Measurements from ENCODE around the gene PRPF38B. TPM values are rescaled to one million over a fixed set of nuclear protein-coding genes. Genes with fewer than 3 reads are reported as not detected.
"Not testable (repeated sequence)": the region's sequence is repeated elsewhere in the genome, so short reads cannot be mapped to it uniquely, and the experiment has no call there.

PRPF38B gene
- polyA plus RNA-seq (2013, experiment 1 of 2; ENCODE audit: insufficient read length), result 31.5 TPM
- polyA plus RNA-seq (2013, experiment 2 of 2; ENCODE audit: insufficient read length), result 35.1 TPM

DNA sequence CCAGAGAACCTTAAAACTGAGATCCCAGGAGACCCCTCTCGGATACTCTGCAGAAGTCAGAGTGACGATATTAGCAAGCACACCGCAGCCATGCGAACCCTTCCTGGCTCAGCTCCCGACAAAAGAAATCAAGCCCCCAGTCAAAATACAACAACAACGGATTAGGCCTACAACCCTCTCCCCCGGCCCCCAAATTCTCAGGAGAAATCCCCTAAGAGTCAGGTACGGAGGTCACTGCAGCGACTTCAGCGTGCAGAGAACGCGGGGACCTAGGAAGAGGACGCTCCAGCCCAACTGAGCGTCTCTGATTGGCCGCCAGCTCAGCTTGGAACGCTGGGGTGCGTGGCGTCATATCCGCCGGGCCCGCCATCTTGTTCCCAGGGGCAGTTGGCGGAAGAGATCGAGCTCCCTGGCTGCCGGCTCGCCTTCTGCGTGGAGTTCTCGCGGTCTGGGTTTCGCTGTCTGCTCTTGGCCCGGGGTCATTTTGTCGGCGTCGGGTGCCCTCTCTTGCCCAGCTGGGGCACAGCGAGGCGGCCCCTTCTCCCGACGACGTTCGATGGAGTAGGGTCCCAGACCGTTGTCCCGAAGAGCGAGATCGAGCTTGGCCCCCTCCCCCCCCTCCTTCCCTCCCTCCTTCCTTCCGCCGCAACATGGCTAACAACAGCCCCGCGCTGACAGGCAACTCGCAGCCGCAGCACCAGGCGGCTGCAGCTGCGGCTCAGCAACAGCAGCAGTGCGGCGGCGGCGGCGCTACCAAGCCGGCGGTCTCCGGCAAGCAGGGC, at the start of gene PRPF38B:
TSS of gene PRPF38B (plus strand) at position 369 of the 782 bp plus-strand sequence. CDS start at position 651, 282 bp downstream.
- DNase-seq, result peak; percentile 91

DNA sequence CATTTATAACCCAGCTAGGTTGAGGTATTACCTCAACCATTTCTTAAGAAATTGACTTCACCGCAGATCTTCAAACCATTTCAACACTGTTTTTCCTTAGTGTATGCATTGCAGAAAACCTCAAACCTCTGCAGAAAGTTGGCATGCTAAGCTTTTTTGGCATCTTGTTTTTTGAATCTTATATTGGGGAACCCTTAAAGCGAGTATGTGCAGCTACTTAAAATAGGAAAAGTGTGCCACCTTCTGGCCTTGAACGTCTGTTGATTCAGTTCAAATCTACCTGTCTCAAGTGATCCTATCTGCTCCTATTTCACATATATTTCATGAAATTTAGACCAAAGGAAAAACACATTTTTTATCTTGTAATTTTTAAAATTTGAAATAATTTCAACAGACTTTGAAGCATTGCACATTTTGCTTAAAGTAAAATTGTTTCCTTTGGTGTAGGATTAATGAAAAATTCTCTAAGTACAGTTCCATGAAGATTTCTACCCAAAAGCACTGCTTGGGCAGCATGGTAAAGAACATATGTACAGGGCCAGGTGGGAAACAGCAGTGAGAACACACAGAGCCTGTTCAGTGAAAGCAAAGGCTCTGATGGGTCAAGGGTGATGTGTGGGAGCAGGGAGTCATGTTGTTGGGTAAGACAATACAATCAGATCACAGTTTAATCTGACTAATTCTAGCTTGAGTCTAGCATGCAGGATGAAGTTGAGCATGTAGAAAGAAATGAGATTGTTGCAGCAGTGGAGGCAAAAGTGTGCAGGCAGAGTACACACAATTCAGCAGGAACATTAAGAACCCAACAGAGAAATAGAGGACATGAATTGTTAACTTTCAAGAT, 48.4 kb upstream of the PRPF38B start:
- DNase-seq, result peak; percentile 65

- DNase-seq, result no peak
Observed at GRCh38 chr1:108644984-108645383, 47.1 kb upstream of the PRPF38B start.

- no peak for DNase-seq
Observed at GRCh38 chr1:108645564-108646184, 46.4 kb upstream of the PRPF38B start.

GRCh38 chr1:108646265-108646647, 45.9 kb upstream of the PRPF38B start:
- DNase-seq, result no peak

DNA sequence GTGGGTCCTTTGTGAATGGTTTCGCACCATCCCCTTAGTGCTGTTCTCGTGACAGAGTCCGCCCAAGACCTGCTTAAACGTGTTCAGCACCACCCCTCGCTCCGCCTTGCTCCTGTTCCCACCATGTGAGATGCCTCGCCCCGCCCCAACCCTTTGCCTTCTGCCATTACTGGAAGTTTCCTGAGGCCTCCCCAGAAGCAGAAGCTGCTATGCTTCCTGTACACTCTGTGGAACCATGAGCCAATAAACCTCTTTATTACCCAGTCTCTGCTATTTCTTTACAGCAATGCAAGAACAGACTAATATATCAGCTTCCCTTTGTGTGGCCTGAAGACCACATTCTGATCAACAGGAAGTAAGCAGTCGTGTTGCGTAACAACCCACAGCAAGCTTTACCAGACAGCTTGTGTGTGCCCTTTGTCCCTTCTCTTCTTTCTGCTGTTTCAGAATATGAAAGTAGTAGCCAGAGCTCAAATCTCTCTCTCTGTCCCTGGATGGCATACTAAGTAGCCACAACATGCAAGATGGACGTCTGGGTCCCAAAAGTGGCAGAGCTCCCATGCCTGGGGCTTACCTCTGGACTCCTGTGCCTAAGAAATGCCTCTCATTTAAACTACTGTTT, 45.4 kb upstream of the PRPF38B start:
- peak; percentile 58 for DNase-seq

DNA sequence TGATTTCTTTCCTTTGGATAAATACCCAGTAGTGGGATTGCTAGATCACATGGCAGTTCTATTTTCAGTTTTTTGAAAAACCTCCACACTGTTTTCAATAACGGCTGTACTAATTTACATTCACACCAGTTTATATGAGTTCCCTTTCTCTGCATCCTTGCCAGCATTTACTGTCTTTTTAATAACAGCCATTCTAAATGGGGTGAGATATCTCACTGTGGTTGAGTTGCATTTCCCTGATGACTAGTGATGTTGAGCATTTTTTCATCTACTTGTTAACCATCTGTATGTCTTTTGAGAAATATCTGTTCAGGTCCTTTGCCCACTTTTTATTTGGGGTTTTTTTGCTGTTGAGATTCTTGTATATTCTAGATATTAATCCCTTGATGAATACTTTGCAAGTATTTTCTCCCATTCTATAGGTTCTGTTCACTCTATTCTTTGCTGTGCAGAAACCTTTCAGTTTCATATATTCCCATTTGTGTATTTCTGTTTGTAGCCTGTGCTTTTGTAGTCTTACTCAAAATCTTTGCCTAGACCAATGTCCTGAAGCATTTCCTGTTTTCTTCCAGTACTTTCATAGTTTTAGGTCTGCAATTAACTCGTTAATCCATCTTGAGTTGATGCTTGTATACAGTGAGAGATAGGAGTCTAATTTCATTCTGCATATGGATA, 38.5 kb upstream of the PRPF38B start:
- no peak for DNase-seq

- peak; percentile 9 for DNase-seq
Observed at GRCh38 chr1:108657356-108658080, 34.6 kb upstream of the PRPF38B start.

GRCh38 chr1:108661030-108661609, 31.0 kb upstream of the PRPF38B start, which contains the start of gene HENMT1:
TSS of gene HENMT1 (minus strand) at chr1:108661093. CDS start at chr1:108659884, 1,209 bp downstream.
- peak; percentile 74 for DNase-seq

GRCh38 chr1:108663074-108663473, 29.0 kb upstream of the PRPF38B start:
- DNase-seq, result no peak

DNA sequence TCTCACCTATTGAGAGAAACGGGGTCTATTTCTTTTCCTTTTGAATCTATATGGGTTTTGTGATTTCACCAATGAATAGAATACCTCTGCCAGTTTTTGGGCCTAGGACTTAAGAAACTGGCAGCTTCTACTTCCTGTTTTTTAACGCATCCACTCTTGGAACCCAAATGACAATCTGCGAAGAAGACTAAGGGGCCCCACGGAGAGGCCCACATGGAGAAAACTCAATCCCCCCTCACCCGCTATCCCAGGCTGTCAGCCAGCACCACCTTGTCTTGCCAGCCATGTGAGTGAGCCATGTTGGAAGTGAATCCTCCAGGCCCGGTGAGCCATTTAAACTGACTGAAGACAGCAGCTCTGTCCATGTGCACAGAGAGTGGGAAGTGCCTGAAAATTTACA, 27.6 kb upstream of the PRPF38B start:
- no peak for DNase-seq

- DNase-seq, result no peak
Observed at GRCh38 chr1:108665067-108665466, 27.0 kb upstream of the PRPF38B start.

DNA sequence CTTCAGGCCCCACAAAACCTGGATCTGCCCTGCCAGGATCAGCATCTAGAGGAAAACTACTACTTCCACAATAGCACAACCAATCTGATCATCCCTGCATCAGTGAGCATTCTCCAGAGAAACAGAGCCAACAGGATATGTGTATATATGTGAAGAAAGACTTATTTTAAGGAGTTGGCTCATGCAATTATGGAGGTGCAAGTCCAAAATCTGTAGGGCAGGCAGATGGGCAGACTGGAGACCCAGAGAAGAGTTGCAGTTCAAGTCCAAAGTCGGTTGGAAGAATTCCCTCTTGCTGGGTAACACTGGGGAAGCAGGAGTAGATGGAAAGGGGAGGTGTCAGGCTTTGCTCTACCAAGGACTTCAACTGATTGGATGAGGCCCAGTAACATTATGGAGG, 26.3 kb upstream of the PRPF38B start:
- no peak for DNase-seq

- not testable (repeated sequence) for DNase-seq
Observed at GRCh38 chr1:108667422-108667821, 24.7 kb upstream of the PRPF38B start.

- no peak for DNase-seq
Observed at GRCh38 chr1:108668777-108669176, 23.3 kb upstream of the PRPF38B start.

GRCh38 chr1:108669679-108670078, 22.4 kb upstream of the PRPF38B start:
- DNase-seq, result no peak

DNA sequence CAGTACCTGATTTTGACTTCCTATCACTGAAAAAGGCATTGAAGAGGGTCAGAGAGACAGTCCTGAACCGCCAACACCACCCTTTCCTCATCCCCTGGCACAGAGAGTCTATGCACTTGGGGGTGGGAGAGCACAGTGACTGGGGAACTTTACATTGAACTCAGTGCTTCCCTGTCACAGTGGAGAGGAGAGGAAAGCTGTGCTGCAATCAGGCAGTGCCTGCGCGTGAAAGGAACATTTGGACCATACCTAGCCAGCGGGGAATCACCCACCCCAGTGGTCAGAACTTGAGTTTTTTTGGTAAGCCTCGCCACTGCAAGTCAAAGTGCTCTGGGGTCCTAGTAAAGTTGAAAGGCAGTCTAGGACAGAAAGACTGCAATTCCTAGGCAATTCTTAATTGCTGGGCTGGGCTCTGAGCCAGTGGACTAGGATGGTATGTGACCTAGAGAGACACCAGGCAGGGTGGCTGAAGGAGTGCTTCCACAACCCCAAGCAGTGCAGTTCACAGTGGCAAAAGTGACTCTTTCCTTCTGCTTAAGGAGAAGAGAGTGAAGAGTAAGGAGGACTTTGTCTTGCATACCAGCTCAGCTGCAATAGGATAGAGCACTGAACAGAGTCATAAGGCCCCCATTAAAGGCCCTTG, 21.9 kb upstream of the PRPF38B start:
- peak; percentile 36 for DNase-seq

DNA sequence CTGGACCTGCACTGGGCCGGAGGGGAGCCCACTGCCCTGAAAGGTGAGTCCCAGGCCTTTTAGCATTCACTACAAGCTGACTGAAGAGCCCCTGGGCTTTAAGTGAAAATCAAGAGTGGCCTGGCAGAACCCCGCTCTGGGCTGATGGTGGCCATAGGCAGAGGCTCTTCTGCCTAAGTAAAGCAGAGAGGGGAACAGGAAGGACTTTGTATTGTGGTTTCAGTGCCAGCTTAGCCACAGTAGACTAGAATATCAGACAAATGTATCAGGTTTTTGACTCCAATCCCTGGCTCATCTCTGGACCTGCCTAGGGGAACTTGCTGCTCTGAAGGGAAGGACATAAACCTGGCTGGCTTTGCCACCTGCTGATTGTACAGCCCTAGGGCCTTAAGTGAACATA, 21.0 kb upstream of the PRPF38B start:
- no peak for DNase-seq

- no peak for DNase-seq
Observed at GRCh38 chr1:108678706-108679105, 13.4 kb upstream of the PRPF38B start.

GRCh38 chr1:108679586-108680213, 12.4 kb upstream of the PRPF38B start:
- DNase-seq, result no peak
